DMS79 treated with DMSO at 0.1 percent for 48 hours (cell line): ENCODE results near the gene GABRB2.
"Not testable (repeated sequence)": the region's sequence is repeated elsewhere in the genome, so short reads cannot be mapped to it uniquely, and the experiment has no call there.

Experiments used
- DNase-seq: peaks from one replicate; lab custom pipeline; 2025; lab: John Stamatoyannopoulos, UW

The GABRB2 gene

GRCh38 chr5:161546470-161547301 lies at the start of gene GABRB2:
TSS of gene GABRB2 (minus strand) at chr5:161546725. CDS start at chr5:161546643, 82 bp downstream.
- DNase-seq = peak; percentile 62

GRCh38 chr5:161585798-161586197 lies 39.3 kb upstream of the GABRB2 start:
- no peak for DNase-seq

- DNase-seq = no peak
These were observed 34.1 kb upstream of the GABRB2 start for GRCh38 chr5:161580621-161581020.

DNA sequence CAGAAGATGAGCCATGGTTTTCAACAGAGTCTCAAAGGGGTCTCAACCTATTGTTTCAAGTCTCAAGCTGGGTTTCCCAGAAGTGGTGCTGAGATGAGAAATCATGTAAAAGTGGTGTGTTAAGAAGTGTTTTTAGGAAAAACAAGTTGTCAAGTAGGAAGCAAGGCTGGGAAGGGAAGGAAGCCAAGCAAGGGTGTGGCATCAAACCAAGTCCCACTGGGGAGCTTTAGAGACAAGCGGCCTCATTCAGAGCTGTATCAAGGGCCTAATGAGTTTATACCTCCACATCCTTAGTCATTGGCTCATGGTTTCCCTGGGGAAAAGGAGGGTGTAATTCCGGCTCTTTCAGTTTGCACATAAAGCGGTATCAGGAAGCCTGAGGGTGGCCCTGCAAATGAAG lies 26.4 kb upstream of the GABRB2 start:
- DNase-seq = no peak

GRCh38 chr5:161566081-161566480 lies 19.6 kb upstream of the GABRB2 start:
- DNase-seq = no peak

- no peak for DNase-seq
These were observed 15.9 kb upstream of the GABRB2 start for GRCh38 chr5:161562446-161562845.

DNA sequence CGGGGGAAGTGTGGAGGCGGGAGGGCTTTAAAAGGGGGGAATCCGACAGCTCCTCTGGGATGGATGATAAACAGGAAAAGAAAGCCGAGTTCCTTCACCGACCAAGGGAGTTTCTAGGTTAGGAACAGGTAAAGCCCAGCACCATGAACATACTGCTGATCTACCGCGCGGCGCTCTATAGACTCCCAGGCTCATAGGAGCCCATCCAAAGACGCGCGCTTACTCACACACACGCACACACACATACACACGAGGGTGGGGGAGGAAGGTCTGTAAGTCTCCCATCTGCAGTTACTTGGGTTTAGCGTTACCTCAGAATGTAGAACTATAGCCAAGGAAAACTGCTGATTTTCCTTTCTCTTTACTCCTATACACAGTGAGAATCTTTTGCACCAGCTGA lies 2.6 kb upstream of the GABRB2 start:
- no peak for DNase-seq

DNA sequence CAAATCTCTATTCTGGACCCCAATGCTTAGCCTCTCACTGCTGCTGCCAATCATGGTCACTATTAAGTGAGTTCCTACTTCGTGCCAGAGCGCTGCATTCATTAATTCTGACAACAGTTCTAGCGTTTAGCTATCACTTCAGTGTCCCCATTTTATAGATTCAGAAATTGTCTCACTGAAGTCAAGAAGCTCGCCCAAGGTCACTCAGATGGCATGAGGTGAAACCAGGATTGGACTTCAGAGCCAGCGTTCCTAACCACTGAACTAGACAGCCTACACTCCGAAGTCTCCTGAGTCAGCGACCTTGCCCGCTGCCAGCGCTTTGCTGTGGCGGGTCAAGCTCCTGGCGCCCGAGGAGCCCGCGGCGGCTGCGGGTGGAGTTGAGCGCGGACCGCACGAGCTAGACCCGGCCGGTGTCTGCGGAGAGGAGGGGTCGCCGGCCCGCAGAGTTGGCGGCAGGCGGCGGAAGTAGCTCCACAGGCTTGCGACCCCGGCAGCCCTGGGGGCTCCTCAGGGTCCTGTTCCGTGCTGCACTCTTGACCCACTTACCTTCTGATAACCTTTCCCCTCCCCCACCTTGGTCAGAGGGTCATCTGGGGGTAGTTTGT lies 2.1 kb upstream of the GABRB2 start:
- peak; percentile 3 for DNase-seq

DNA sequence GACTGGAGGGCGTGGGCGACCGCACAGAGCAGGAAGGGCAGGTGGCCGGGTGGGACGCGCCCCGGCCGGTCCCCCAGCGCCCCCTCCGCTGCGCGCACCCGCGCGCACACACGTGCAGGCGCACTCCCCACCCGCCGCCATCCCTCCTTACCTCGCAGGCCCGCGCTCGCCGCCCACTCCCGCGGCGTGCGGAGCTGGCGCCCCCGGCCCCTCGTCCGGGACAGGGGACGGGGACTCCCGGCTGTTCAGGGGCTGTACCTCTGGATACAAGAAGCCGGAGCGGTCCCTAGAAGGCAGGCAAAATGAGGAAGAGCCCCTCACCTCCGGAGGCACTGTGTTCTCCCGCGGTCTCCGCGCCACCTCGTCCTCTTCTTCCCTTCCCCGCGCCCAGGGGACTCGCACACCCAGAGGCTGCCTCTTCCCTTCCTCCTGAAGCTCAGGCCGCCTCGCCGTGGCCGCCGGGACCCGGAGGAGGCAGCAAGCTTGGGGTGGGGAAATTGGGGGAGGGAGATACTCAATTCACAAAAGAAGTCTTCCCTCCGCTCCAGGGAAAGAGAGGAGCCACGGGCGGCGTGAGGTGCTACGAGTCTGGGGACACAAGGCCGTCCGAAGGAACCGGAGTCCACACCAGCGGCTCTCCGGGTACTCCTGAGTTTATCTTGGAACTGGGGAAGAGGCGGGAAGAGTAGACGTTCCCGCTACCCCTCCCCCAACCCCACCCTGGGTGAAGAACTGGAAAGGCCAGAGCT lies 1.4 kb upstream of the GABRB2 start:
- DNase-seq = no peak

GRCh38 chr5:161547406-161547737 lies 847 bp upstream of the GABRB2 start:
- peak; percentile 9 for DNase-seq

DNA sequence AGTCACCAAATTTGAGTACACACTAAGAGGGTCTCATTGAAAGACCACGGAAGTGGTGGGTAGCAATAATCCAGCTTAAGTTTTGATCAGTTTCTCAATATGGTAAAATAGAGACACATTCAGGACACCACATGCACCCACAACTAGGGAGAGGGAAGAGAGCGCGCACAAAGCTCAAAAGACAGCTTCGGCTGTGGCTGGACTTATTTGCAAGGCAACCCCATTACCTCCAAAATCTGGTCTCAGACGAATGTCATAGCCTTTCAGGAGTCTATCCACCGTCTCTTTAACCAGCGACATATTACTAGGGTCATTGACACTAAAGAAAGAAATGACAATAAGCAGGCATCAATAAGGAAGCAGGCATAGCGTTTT lies 443 bp downstream of the GABRB2 start:
- no peak for DNase-seq

DNA sequence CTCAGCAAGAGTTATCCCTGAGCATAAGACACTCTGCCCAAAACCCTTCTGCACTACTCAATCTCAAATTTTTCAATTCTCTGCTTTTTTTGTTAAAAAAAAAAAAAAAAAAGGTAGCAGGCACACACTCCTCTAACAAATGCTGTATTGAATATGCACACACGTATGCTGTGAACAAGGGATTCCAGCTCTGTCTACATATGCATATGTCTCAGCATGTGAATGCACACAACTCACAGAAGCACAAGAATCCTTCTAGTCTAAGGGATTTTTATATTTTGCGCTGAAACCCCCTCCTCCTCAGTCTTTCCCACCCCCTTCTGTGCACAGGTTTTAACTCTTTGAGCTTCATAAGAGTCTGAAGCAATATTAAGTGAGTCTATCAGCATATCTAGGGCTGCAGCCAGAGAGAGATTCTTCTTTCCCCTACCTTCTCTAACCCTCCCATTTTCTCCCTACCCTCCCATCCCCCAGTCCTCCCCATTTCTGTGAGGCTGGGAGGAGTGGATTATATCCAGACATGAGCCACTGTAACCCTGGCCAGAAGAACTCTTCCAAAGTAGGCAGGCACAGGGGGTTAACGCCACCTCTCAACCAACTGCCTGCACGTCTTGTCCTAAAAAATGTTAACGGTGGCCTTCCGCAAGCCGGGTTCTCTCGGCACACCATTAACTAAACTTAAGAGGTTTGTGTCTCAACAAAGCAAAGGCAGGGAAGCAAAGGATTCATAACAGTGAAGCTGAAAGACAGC lies 1.0 kb downstream of the GABRB2 start:
- DNase-seq = no peak

DNA sequence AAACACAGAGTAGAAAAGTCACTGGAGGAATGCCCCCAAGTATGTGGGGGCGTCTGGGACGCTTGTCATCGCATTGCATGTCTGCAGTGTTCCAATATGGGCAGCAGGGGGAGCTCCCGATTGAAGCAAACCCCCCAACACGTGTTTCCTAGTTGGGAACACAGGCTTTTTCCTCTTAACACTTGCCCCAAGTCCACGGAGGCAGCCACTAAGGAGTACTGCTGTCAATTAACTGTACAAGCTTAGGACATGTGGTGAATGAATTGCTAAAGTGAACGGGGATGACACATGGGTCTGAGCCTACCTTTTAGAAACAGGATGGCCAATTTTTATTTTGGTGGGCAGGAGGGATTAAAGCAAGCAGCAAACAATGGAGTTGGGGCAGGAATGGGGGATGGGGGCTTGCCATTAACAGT lies 2.2 kb downstream of the GABRB2 start:
- peak; percentile 4 for DNase-seq

- DNase-seq = no peak
These were observed 7.5 kb downstream of the GABRB2 start for GRCh38 chr5:161539016-161539415.

- DNase-seq = no peak
These were observed 10.8 kb downstream of the GABRB2 start for GRCh38 chr5:161535762-161536161.

GRCh38 chr5:161530700-161531099 lies 15.8 kb downstream of the GABRB2 start:
- DNase-seq = peak; percentile 50

DNA sequence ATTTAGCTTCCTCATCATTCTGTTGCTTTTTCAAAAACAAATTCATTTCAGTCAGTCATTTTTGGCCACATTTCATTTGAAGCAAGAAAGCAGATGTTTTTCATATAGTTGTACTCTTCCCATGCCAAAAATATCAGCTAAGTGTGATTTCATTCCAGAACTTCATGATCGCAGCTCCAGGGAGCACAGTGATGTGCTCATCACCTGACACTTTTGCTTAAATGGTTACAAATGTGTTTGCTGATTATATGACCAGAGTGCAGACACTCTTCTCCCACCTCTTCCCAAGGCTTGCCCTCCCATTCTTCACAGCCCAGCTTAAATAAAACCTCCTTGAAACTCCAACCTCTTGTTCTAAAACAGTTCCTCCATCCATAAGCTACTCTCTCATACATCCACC lies 32.6 kb downstream of the GABRB2 start:
- DNase-seq = no peak

GRCh38 chr5:161507591-161507990 lies 38.9 kb downstream of the GABRB2 start:
- DNase-seq = no peak

- DNase-seq = not testable (repeated sequence)
These were observed 41.4 kb downstream of the GABRB2 start for GRCh38 chr5:161505160-161505559.

GRCh38 chr5:161498531-161498930 lies 48.0 kb downstream of the GABRB2 start:
- DNase-seq = no peak

GRCh38 chr5:161483721-161484120 lies 62.8 kb downstream of the GABRB2 start:
- no peak for DNase-seq

GRCh38 chr5:161481922-161482321 lies 64.6 kb downstream of the GABRB2 start:
- DNase-seq = no peak
